HG03521 (cell line): ENCODE data around the gene GPSM1.
A peak's percentile ranks its signal among the peaks of the same experiment; 100 is the strongest.
"Not testable (repeated sequence)": the region's sequence is repeated elsewhere in the genome, so short reads cannot be mapped to it uniquely, and the experiment has no call there.

Experiments used
- ATAC-seq: cut with Tn5 transposase; IDR thresholded peaks from one replicate; pipeline ENCODE4 v1.9.1; 2021; ENCODE audit warnings: mild to moderate bottlenecking, moderate library complexity; ENCODE audit not compliant: unreplicated experiment

GPSM1 gene

GRCh38 chr9:136392538-136393449 lies 65.5 kb downstream of the GPSM1 start:
- no peak for ATAC-seq

- ATAC-seq: no peak
These were observed 66.2 kb downstream of the GPSM1 start for GRCh38 chr9:136393531-136393930.

GRCh38 chr9:136394312-136395019 lies 67.1 kb downstream of the GPSM1 start:
- ATAC-seq: no peak

- ATAC-seq: no peak
These were observed 67.6 kb downstream of the GPSM1 start for GRCh38 chr9:136395020-136395340.

- no peak for ATAC-seq
These were observed 68.2 kb downstream of the GPSM1 start for GRCh38 chr9:136395345-136396218.

- no peak for ATAC-seq
These were observed 68.8 kb downstream of the GPSM1 start for GRCh38 chr9:136396219-136396515.

- ATAC-seq: no peak
These were observed 70.3 kb downstream of the GPSM1 start for GRCh38 chr9:136397643-136398042.

GRCh38 chr9:136398286-136398685 lies 70.9 kb downstream of the GPSM1 start:
- ATAC-seq: no peak

- ATAC-seq: peak; percentile 20
These were observed 72.1 kb downstream of the GPSM1 start for GRCh38 chr9:136399176-136400037.

- ATAC-seq: peak; percentile 76
These were observed 72.9 kb downstream of the GPSM1 start, which contains the start of gene SNAPC4 for GRCh38 chr9:136400038-136400834. Gene SNAPC4, minus strand, starts transcription at chr9:136400170. Its CDS starts 1,742 bp downstream, at chr9:136398428.

- no peak for ATAC-seq
These were observed 74.0 kb downstream of the GPSM1 start for GRCh38 chr9:136401173-136401922.

- no peak for ATAC-seq
These were observed 74.7 kb downstream of the GPSM1 start for GRCh38 chr9:136402067-136402466.

- no peak for ATAC-seq
These were observed 76.2 kb downstream of the GPSM1 start for GRCh38 chr9:136403538-136403914.

GRCh38 chr9:136403915-136404800 lies 76.8 kb downstream of the GPSM1 start:
- ATAC-seq: no peak

GRCh38 chr9:136404801-136405136 lies 77.4 kb downstream of the GPSM1 start:
- ATAC-seq: no peak

GRCh38 chr9:136405481-136405880 lies 78.1 kb downstream of the GPSM1 start:
- no peak for ATAC-seq

GRCh38 chr9:136405904-136406303 lies 78.6 kb downstream of the GPSM1 start:
- ATAC-seq: not testable (repeated sequence)

- not testable (repeated sequence) for ATAC-seq
These were observed 79.7 kb downstream of the GPSM1 start for GRCh38 chr9:136407061-136407460.
